ENCODE results near the gene FOXJ3.

FOXJ3 gene

GRCh38 chr1:42334240-42335049 lies 590 bp downstream of the FOXJ3 start:
- peak in 44 of 51 donors; percentile 4 to 83 (median 56) for DNase-seq

- DNase-seq = no peak
Measured at GRCh38 chr1:42333662-42334239, 1.3 kb downstream of the FOXJ3 start.

GRCh38 chr1:42332877-42333276 lies 2.2 kb downstream of the FOXJ3 start:
- DNase-seq = no peak

- DNase-seq = no peak
Measured at GRCh38 chr1:42330215-42330614, 4.8 kb downstream of the FOXJ3 start.

- no peak for DNase-seq
Measured at GRCh38 chr1:42328916-42329496, 6.0 kb downstream of the FOXJ3 start.

- DNase-seq = no peak
Measured at GRCh38 chr1:42328047-42328625, 6.9 kb downstream of the FOXJ3 start.

- no peak for DNase-seq
Measured at GRCh38 chr1:42325014-42325402, 10.0 kb downstream of the FOXJ3 start.

- DNase-seq = no peak
Measured at GRCh38 chr1:42324398-42325013, 10.5 kb downstream of the FOXJ3 start.

GRCh38 chr1:42323551-42323950 lies 11.5 kb downstream of the FOXJ3 start:
- no peak for DNase-seq

GRCh38 chr1:42322577-42322976 lies 12.5 kb downstream of the FOXJ3 start:
- DNase-seq = no peak

- no peak for DNase-seq
Measured at GRCh38 chr1:42321731-42322130, 13.3 kb downstream of the FOXJ3 start.

GRCh38 chr1:42320708-42321107 lies 14.3 kb downstream of the FOXJ3 start:
- no peak for DNase-seq

- no peak for DNase-seq
Measured at GRCh38 chr1:42319871-42320484, 15.1 kb downstream of the FOXJ3 start.

- no peak for DNase-seq
Measured at GRCh38 chr1:42319128-42319851, 15.7 kb downstream of the FOXJ3 start.

GRCh38 chr1:42318601-42319000 lies 16.4 kb downstream of the FOXJ3 start:
- DNase-seq = no peak

GRCh38 chr1:42317308-42317707 lies 17.7 kb downstream of the FOXJ3 start:
- no peak for DNase-seq

GRCh38 chr1:42316292-42316691 lies 18.7 kb downstream of the FOXJ3 start:
- no peak for DNase-seq

- DNase-seq = no peak
Measured at GRCh38 chr1:42315500-42315899, 19.5 kb downstream of the FOXJ3 start.

- no peak for DNase-seq
Measured at GRCh38 chr1:42313970-42314369, 21.1 kb downstream of the FOXJ3 start.

- DNase-seq = no peak
Measured at GRCh38 chr1:42312576-42313212, 22.3 kb downstream of the FOXJ3 start.
